Karpas-422 (cell line): ENCODE data around the gene UNC5B. TPM values are rescaled to one million over a fixed set of nuclear protein-coding genes. Genes with fewer than 3 reads are reported as not detected.
A peak's percentile ranks its signal among the peaks of the same experiment; 100 is the strongest.

ENCODE experiments used
- DNase-seq: peaks from one replicate; pipeline ENCODE4 v3.0.0-alpha.2; 2015
- H2AFZ ChIP-seq: fragments of 200-600 bp; sonication (generic); 2 replicates; pipeline ENCODE4 v1.6.1; 2014; ENCODE audit warnings: antibody characterized with exemption, low read length, mixed read lengths
- H3K27ac ChIP-seq: fragments of 200-600 bp; sonication (generic); 2 replicates; pipeline ENCODE4 v1.5.1; 2014; ENCODE audit warnings: mild to moderate bottlenecking, low read length, moderate library complexity
- H3K27me3 ChIP-seq: fragments of 200-600 bp; sonication (generic); 2 replicates; pipeline ENCODE4 v1.6.1; 2014; ENCODE audit warnings: low read length, mixed read lengths
- H3K36me3 ChIP-seq: fragments of 200-600 bp; sonication (generic); 2 replicates; pipeline ENCODE4 v1.6.1; 2014; ENCODE audit warnings: low read length, mixed read lengths; ENCODE audit not compliant: insufficient read depth
- H3K4me1 ChIP-seq: fragments of 200-600 bp; sonication (generic); 2 replicates; pipeline ENCODE4 v1.6.1; 2014; ENCODE audit warnings: mild to moderate bottlenecking, low read length, mixed read lengths
- H3K4me2 ChIP-seq: fragments of 200-600 bp; sonication (generic); 2 replicates; pipeline ENCODE4 v1.6.1; 2014; ENCODE audit warnings: low read length, low read depth, mild to moderate bottlenecking; ENCODE audit not compliant: poor library complexity, severe bottlenecking
- H3K4me3 ChIP-seq: fragments of 200-600 bp; sonication (generic); 2 replicates; pipeline ENCODE4 v1.5.1; 2014; ENCODE audit warnings: mild to moderate bottlenecking, antibody characterized with exemption, low read length, mixed read lengths
- H3K79me2 ChIP-seq: fragments of 200-600 bp; sonication (generic); 2 replicates; pipeline ENCODE4 v1.6.1; 2014; ENCODE audit warnings: mild to moderate bottlenecking, low read length, mixed read lengths
- H3K9ac ChIP-seq: fragments of 200-600 bp; sonication (generic); 2 replicates; pipeline ENCODE4 v1.6.0; 2014; ENCODE audit warnings: low read length
- H3K9me2 ChIP-seq: fragments of 200-600 bp; sonication (generic), shearing (Covaris generic); replicated peaks from 2 replicates; pipeline ENCODE4 v1.6.0; 2014; ENCODE audit warnings: mild to moderate bottlenecking, low read length, moderate library complexity; ENCODE audit not compliant: insufficient read depth
- H3K9me3 ChIP-seq: fragments of 300-700, 200-600 bp; sonication (generic); 2 replicates; pipeline ENCODE4 v1.6.1; 2014; ENCODE audit warnings: low read length, mixed read lengths
- H4K20me1 ChIP-seq: fragments of 200-600 bp; sonication (generic); 2 replicates; pipeline ENCODE4 v1.6.1; 2014; ENCODE audit warnings: mild to moderate bottlenecking, antibody characterized with exemption, low read length, low read depth; ENCODE audit not compliant: insufficient read depth
- total RNA-seq: library from RNA; depleted of rRNA; stranded (reverse); fragments of >200 nt; shearing (Covaris generic); gene quantifications from 2 replicates; pipeline ENCODE4 v1.2.3, GENCODE V29; 2014; ENCODE audit warnings: low replicate concordance

The UNC5B gene
- total RNA-seq, 1 experiment from 2014 or later = not detected

DNA sequence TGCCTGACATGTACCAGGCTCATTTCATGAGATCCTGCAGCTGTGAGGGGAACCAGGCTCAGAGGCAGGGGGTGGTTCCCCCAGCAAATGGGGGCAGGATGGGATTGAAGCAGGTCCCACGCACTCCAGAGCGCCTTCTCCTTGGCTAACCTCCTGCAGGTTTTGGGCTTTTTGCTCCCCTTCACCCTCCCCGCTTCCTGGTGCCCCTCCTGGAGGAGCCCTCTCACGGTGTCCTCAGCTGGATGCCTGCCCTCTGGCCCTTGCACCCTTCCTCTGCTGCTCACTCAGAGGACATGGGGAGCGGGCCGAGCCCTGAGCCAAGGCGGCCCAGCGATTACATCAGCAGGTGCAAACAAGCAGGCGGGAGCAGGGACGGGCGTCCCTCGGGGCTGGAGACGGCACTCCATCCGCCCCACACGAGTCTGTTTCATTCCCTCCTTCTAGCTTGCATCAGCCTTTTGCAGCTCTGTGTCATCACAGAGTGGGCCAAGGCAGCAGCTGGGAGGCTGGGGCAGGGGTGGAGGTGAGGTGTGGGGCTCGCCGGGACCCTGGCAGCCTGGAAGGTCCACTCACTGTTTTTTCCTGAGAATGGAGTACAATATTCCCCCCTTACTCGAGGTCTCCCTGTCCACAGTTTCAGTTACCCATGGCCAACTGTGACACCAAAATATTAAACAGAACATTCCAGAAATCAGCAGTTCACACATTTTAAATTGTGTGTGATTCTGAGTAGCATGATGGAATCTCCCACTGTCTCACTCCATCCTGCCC, 54.0 kb downstream of the UNC5B start:
- no peak overlapping the region for H2AFZ ChIP-seq
- no peaks in the 10 kb centered on the region for H3K36me3 ChIP-seq
- no peaks in the 10 kb centered on the region; the same call in 1 of the 2 replicates for H3K4me1 ChIP-seq
- H4K20me1 ChIP-seq = no peaks in the 10 kb centered on the region
- peak overlapping the region; percentile 14; the same call in 1 of the 2 replicates for H3K9ac ChIP-seq
- no peak overlapping the region for H3K4me3 ChIP-seq
- no peak overlapping the region for H3K4me2 ChIP-seq
- H3K27ac ChIP-seq = no peak overlapping the region
- H3K79me2 ChIP-seq = no peaks in the 10 kb centered on the region
- H3K9me3 ChIP-seq = no peaks in the 10 kb centered on the region
- H3K9me2 ChIP-seq = no peaks in the 10 kb centered on the region
- DNase-seq = no peak
- no peaks in the 10 kb centered on the region for H3K27me3 ChIP-seq

DNA sequence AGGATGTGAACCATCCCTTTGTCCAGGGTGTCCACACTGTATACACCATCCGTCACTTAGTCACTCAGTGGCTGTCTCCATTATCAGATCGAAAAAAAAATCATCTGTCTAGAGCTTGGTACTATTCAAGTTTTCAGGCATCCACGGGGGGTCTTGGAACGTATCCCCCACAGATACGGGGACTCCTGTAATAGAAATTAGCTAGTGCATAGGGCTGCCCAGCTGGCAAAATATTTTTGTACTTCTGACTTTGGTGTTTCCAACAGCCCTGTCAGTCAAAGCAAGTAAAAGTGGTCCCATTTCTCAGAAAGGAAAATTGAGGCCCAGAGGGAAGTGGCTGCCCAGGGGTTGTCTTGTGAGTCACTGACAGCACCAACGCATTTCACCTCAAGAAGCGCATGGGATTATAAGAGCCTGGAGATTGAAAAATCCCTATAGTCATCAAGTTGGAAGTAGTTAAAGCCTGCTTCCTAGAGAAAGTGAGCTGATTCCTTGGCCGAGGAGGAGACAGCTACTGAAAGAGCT, 54.6 kb downstream of the UNC5B start:
- Histone ChIP-seq H4K20me1 (no peaks in the 10 kb centered on the region), H3K79me2 (no peaks in the 10 kb centered on the region), H3K27me3 (no peaks in the 10 kb centered on the region), H3K4me3 (no peak overlapping the region), H3K9ac (no peak overlapping the region; the same call in 1 of the 2 replicates), H3K27ac (no peak overlapping the region), H3K9me3 (no peaks in the 10 kb centered on the region), H2AFZ (no peak overlapping the region), H3K36me3 (no peaks in the 10 kb centered on the region), H3K4me2 (no peak overlapping the region), H3K9me2 (no peaks in the 10 kb centered on the region), H3K4me1 (no peaks in the 10 kb centered on the region; the same call in 1 of the 2 replicates)
- DNase-seq = no peak

DNA sequence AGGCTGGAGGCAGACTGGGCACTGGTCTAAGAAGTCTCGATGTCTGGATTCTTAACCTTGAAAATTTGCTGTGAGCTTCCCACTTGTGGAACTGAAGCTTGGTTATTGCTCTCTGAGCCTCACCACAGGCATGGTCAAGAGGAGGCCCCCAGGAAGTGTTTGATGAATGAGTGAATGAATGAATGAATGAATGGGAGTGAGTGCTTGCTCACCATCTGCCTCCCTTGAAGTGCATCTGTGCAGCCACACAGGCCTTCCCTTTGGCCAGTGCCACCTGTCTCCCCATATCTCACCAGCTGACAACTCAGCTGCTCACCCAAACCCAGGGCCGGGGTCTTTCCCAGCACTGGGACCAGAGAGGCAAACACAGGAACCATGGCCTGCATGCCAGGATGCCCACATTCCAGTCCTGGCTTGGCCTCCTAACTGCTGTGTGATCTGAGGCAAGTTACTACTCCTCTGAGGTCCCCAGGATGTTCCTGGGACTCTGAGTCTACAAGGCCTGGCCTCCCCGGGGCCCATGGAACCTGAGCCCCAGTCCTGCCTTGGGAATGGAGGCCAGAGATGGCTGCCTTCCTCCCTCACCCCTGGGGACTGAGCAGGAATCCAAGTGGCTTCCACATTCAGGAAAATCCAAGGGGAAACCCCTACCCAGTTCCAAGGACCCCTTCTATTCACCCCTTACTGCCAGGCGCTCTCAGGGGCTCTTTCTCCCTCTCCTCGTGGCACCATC, 55.3 kb downstream of the UNC5B start:
- Histone ChIP-seq H3K4me3 (no peak overlapping the region), H3K9me3 (no peaks in the 10 kb centered on the region)

DNA sequence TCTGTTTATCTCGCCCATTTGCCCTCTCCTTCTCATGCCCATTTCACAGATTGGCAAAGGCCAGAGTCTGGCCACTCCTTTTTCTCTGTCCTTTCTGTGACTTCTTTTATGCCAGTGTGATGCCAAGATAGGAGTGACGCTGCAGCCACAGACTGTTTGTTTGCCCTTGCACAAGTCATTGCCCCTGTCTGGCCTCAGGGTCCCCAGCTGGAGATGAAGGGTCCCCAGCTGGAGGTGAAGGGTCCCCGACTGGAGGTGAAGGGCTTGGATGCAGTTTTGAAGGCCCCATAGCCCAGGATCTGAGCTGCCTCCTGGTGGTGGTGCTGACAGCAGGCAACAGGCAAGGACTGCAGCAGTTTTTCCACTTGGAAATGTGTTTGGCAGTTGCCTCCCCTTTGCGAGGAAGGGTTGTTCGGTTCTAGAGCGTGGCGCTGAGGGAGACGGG, 55.9 kb downstream of the UNC5B start:
- Histone ChIP-seq H3K4me2 (no peak overlapping the region), H3K4me3 (no peak overlapping the region), H3K9me2 (no peaks in the 10 kb centered on the region), H3K27me3 (no peaks in the 10 kb centered on the region), H2AFZ (no peak overlapping the region), H4K20me1 (no peaks in the 10 kb centered on the region), H3K9me3 (no peaks in the 10 kb centered on the region), H3K36me3 (no peaks in the 10 kb centered on the region), H3K9ac (no peak overlapping the region), H3K79me2 (no peaks in the 10 kb centered on the region), H3K4me1 (no peaks in the 10 kb centered on the region; the same call in 1 of the 2 replicates), H3K27ac (no peak overlapping the region)
- no peak for DNase-seq

More for the DNA sequence above, 55.3 kb downstream of the UNC5B start:
- H3K4me2 ChIP-seq = no peak overlapping the region
- no peaks in the 10 kb centered on the region for H4K20me1 ChIP-seq
- no peaks in the 10 kb centered on the region for H3K9me2 ChIP-seq
- H3K79me2 ChIP-seq = no peaks in the 10 kb centered on the region
- no peaks in the 10 kb centered on the region for H3K36me3 ChIP-seq
- no peak overlapping the region for H2AFZ ChIP-seq
- no peaks in the 10 kb centered on the region for H3K27me3 ChIP-seq
- no peak for DNase-seq
- no peak overlapping the region for H3K9ac ChIP-seq
- H3K4me1 ChIP-seq = no peaks in the 10 kb centered on the region; the same call in 1 of the 2 replicates
- H3K27ac ChIP-seq = no peak overlapping the region

DNA sequence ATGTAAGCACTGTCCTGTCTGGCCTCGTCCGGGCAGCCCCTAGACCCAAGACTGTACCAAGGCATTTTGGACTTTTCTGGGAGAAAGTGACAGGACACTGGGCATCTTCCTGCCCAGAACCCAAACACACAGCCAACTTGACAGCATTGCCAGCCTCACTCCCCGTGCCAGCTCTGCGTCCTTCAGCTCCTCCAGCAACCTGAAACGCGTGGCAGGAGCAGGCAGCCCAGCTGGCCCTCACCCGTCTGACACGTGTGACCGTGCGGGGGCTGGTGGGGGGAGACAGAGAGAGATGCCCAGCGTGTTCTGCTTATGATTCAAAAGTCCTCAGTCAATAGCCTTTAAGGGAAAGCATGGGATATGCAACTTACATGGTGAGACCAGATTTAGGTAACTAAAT, 56.4 kb downstream of the UNC5B start:
- Histone ChIP-seq H4K20me1 (no peaks in the 10 kb centered on the region), H3K4me1 (no peaks in the 10 kb centered on the region; the same call in 1 of the 2 replicates), H3K27me3 (no peaks in the 10 kb centered on the region), H3K27ac (no peak overlapping the region), H3K4me2 (no peak overlapping the region), H3K9ac (no peak overlapping the region), H2AFZ (no peak overlapping the region), H3K9me2 (no peaks in the 10 kb centered on the region), H3K4me3 (no peak overlapping the region), H3K79me2 (no peaks in the 10 kb centered on the region), H3K9me3 (no peaks in the 10 kb centered on the region), H3K36me3 (no peaks in the 10 kb centered on the region)
- DNase-seq = no peak

DNA sequence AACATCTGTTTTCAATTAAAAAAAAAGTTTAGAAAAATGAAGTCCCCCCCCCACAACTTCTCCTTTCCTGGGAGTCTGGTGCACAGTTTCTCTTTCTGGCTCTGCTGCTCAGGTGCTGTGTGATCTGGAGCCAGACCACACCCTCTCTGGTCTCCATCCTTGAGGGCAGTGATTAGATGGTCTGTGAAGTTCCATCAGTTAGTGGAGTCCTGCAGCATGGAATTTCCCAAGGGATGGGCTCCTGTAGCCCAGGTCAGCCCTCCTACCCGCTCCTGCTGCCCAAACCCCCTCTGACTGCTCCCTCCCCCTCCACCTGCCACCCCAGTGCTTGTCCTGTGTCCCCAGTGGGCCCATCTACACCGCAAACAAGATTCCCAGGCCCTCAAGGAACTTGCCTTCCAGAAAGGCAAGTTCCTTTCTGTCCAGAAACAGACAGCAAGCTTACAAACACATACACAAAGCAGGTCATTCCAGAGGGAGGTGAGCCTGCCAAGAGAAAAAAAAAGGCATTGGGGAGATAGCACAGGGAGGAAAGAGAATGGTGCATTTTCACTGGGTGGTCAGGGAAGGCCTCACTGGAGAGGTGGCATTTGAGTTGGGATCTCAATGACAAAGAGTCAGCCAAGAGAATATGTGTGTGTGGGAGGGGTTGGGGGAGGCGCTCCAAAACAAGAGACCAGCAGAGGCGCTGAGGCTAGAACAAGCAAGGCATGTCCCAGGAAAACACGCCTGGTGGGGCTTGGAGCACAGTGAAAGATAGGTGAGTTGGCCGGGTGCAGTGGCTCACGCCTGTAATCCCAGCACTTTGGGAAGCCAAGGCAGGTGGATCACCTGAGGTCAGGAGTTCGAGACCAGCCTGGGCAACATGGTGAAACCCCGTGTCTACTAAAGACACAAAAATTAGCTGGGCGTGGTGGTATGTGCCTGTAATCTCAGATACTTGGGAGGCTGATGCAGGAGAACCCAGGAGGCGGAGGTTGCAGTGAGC, 57.2 kb downstream of the UNC5B start:
- Histone ChIP-seq H4K20me1 (no peaks in the 10 kb centered on the region), H3K9me2 (no peaks in the 10 kb centered on the region), H3K4me2 (no peak overlapping the region), H3K9ac (no peak overlapping the region), H3K36me3 (no peaks in the 10 kb centered on the region), H3K27ac (no peak overlapping the region), H3K4me1 (no peaks in the 10 kb centered on the region; the same call in 1 of the 2 replicates), H2AFZ (no peak overlapping the region), H3K4me3 (no peak overlapping the region), H3K9me3 (no peaks in the 10 kb centered on the region), H3K27me3 (no peaks in the 10 kb centered on the region), H3K79me2 (no peaks in the 10 kb centered on the region)
- DNase-seq = no peak

DNA sequence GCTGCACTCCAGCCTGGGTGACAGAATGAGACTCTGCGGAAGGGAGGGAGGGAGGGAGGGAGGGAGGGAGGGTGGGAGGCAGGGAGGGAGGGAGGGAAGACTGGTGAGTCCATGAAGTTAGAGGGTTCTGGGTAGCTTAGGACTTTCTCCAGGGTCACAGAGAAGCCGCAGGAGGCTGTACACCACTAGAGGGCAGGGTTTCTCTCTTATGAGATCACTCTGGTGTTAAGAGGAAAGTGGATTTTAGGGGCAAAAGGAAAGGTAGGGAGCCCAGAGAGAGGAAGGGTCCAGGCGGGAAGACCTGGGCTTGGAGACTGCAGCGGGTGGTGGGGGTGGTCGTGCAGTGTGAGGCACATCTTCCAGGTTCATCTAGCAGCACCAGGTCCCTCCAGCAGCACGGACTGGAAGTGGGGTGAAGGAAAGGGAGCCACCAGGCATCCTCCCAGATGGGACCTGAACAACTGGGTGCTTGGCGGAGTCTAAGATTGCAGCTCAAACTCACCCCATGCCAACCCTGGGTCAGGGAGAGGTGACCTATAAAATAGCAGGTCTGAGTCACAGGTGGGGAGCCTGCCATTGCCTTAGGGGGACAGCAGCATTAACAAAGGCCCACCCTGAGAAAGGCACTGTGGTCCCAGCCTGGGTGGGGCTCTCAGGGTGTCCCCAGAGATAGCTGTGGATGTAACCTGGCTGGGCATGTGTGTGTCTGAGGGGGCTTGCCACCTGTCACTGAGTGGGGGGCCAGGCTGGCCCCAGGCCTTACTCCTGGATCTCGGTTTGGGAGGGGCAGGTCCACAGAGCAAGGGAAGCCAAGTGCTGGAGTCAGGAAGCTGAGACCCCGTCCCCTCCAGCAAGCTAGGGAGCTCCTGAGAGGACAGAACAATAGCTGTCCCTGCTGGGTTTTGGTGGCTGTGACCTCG, 58.2 kb downstream of the UNC5B start:
- DNase-seq = peak; percentile 89
- Histone ChIP-seq H3K4me1 (no peaks in the 10 kb centered on the region; the same call in 1 of the 2 replicates), H2AFZ (no peak overlapping the region), H3K27ac (no peak overlapping the region), H3K36me3 (no peaks in the 10 kb centered on the region), H4K20me1 (no peaks in the 10 kb centered on the region), H3K9me2 (no peaks in the 10 kb centered on the region), H3K9ac (no peak overlapping the region), H3K4me2 (no peak overlapping the region), H3K79me2 (no peaks in the 10 kb centered on the region), H3K9me3 (no peaks in the 10 kb centered on the region), H3K4me3 (no peak overlapping the region), H3K27me3 (no peaks in the 10 kb centered on the region)
